T1000 (cell line): Measurements from ENCODE around the gene GPN3.
"Not testable (repeated sequence)": the region's sequence is repeated elsewhere in the genome, so short reads cannot be mapped to it uniquely, and the experiment has no call there.

Experiments used
- DNase-seq: peaks from one replicate; lab custom pipeline; 2025; ENCODE audit warnings: mixed read lengths; lab: John Stamatoyannopoulos, UW

GPN3 gene

GRCh38 chr12:110468214-110469048, at the start of gene GPN3, which contains the start of gene FAM216A:
Gene GPN3 (minus strand): TSS chr12:110468257. CDS start chr12:110468203, 54 bp downstream.
Gene FAM216A (plus strand): TSS chr12:110468845. CDS start chr12:110468876, 31 bp downstream.
- peak; percentile 95 for DNase-seq

GRCh38 chr12:110516995-110517394, 48.9 kb upstream of the GPN3 start:
- no peak for DNase-seq

DNA sequence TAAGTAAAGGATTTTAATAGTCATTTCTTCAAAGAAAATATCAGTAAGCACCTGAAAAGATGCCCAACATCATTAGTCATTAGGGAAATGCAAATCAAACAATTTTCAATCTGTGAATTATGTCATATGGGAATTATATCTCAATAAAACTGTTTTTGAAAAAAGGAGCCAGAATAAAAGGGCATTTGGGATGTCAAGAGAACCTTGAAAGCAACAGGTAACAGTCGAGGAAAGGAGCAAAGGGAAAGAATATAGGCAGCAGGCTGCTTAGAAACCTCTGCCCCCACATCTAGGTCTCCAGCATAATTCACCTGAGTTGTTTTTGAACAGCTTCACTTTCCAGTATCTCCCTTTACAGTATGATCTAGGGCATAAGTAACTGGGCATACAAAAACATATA, 46.3 kb upstream of the GPN3 start:
- DNase-seq, result no peak

DNA sequence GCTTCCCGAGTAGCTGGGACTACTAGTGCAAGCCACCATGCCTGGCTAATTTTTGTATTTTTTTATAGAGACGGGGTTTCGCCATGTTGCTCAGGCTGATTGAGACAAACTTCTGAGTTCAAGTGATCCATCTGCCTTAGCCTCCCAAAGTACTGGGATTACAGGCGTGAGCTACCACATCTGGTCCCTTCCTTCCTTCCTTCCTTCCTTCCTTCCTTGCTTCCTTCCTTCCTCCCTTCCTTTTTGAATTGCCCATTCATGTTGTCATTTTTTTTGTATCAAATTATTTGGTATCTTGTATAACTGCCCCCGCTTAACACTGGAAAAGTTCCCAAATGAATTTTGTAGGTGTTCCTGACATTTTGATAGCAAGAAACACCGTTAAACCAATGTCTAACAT, 45.8 kb upstream of the GPN3 start:
- DNase-seq, result no peak

GRCh38 chr12:110508071-110508586, 40.1 kb upstream of the GPN3 start:
- DNase-seq, result no peak

DNA sequence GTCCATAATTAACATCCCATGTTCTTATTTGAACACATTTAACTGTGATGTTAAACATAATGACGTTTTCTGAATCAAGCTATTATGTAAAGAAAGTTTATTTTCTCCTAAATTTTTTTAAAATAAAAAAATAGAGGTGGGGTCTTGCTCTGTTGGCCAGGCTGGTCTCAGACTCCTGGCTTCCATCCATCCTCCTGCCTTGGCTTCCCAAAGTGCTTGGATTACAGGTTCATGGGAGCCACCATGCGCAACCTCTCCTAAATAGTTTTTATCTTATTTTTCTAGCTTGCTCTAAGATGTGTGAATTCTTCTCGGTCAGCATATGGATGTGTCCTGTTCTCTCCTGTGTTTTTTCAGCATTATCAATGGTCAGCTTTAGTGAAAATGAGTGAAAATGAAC, 37.3 kb upstream of the GPN3 start:
- no peak for DNase-seq

GRCh38 chr12:110503432-110503831, 35.4 kb upstream of the GPN3 start:
- DNase-seq, result no peak

- peak; percentile 95 for DNase-seq
Observed at GRCh38 chr12:110501752-110502738, 34.0 kb upstream of the GPN3 start, which contains the start of the genes RAD9B and VPS29. Gene RAD9B (plus strand): TSS chr12:110502331. CDS start chr12:110502338, 7 bp downstream. Gene VPS29 (minus strand): TSS chr12:110502111. CDS start chr12:110502051, 60 bp downstream.

GRCh38 chr12:110501399-110501751, 33.3 kb upstream of the GPN3 start:
- DNase-seq, result peak; percentile 36

GRCh38 chr12:110498984-110499706, 31.1 kb upstream of the GPN3 start:
- no peak for DNase-seq

DNA sequence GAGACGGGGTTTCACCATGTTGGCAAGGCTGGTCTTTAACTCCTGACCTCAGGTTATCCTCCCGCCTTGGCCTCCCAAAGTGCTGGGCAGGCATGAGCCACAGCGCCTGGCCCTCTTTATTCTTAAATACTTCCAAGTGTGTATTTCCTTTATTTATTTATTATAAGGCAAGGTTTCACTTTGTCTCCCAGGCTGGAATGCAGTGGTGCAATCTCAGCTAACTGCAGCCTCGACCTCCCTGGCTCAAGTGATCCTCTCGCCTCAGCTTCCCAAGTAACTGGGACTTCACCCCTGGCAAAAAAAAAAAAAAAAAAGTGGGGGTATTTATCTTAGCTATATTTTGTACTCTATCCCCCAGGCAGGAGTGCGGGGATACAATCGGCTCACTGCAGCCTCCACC, 7.4 kb upstream of the GPN3 start:
- DNase-seq, result no peak

GRCh38 chr12:110467847-110468213, 227 bp downstream of the GPN3 start:
- no peak for DNase-seq

- DNase-seq, result no peak
Observed at GRCh38 chr12:110466791-110467190, 1.3 kb downstream of the GPN3 start.

GRCh38 chr12:110465765-110466164, 2.3 kb downstream of the GPN3 start:
- not testable (repeated sequence) for DNase-seq

- no peak for DNase-seq
Observed at GRCh38 chr12:110465024-110465423, 3.0 kb downstream of the GPN3 start.

DNA sequence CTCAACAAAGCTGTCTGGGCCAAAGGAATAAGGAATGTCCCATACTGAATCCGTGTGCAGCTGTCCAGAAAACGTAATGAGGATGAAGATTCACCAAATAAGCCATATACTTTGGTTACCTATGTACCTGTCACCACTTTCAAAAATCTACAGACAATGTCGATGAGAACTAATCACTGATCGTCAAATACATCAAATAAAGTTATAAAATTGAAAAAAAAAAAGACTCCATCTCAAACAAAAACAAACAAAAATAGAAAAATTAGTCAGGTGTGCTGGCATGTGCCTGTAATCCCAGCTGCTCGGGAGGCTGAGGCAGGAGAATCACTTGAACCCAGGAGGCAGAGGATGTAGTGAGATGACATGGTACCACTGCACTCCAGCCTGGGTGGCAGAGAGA, 6.9 kb downstream of the GPN3 start:
- not testable (repeated sequence) for DNase-seq

DNA sequence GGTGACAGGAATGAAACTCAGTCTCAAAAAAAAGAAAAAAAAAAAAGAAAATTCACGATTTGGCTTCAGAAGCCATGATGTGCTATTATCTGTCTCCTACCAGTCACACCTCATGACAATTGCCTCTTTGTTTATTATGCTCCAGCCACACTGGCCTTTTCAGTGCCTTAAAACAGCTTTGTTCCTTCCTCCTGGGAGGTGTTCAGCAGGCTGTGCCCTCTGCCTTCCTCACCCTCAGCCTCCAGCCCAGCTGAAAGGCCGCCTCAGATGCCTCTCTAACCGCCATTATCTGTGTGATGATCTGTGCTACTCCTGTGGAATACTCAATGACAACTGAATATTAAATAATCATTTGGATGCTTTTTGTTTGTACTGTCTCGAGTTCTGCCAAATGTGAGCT, 9.3 kb downstream of the GPN3 start:
- DNase-seq, result no peak

DNA sequence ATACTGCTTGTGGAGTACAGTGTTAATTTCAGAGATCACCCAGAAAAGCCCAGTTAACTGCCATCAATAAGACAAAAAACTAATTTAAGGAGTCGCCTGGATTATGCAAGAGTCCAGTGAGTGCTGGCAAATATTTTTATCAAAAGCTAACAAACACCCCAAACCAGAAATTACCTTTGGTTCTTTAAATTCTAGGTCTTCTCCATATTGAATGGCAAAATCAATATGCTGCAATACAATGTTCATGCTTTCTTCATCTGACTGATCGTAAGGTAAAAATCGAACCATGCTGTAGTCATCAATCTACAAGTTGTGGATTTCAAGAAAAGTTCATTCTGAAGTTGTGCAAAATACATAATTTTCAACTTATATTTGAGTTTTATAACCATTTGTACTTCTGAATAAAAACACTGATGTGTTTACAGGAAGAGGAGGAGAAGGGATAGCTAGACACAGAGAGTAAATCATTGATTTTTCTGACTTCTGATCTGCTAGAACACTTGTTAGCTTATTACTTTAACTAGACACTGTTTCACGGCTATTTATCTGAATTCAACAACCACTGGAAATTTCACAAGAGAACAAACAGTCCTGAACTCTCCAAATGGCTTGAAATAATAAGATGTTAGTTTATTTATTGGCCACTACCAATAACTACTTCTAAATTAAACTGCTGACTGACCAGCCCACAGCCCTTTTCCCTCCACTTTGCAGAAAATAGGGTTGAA, 14.3 kb downstream of the GPN3 start:
- no peak for DNase-seq

- DNase-seq, result no peak
Observed at GRCh38 chr12:110451263-110451662, 16.8 kb downstream of the GPN3 start.

GRCh38 chr12:110449799-110450497, 18.1 kb downstream of the GPN3 start, which contains the start of gene ARPC3:
Gene ARPC3 (minus strand): TSS chr12:110450337. CDS start chr12:110450260, 77 bp downstream.
- DNase-seq, result peak; percentile 71
